Measurements from ENCODE around the gene KLHL33. TPM values are rescaled to one million over a fixed set of nuclear protein-coding genes. Genes with fewer than 3 reads are reported as not detected.

Gene KLHL33
- total RNA-seq, 1 donor from 2014 or later: 0.09 TPM

DNA sequence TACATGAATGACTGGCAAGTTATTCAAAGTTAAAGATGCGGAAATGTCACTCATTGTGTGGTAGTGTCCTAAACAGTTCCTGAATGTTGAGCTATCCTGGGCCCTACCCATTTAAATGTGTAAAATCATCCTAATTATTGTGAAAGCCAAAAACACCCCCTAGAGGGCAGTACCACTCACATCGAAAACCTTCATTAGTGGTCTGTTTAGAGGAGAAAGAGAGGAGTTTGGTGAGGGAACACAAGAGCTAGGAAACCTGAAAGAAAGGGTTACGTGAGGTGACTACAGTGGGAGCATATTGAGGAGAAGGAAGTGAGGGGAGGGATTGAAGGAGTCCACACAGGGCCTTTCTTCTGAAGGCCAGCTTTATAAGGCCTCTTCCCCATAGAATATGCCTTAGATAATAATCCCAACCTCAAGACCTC is 20.2 kb downstream of the KLHL33 start:
- Mint-ChIP-seq H3K4me3 (no peak overlapping the region), H3K27me3 (no peaks in the 10 kb centered on the region), H3K9me3 (no peaks in the 10 kb centered on the region), H3K27ac (peak overlapping the region; percentile 52), H3K4me1 (peaks cover 33% of the 10 kb centered on the region), H3K36me3 (ENCODE audit: low read depth) (peaks cover 4% of the 10 kb centered on the region)
- intact Hi-C loops (cut with micrococcal nuclease): loop anchor here (1.0 kb wide), 2 partner anchors 72 to 194 kb away; partner anchors contain the start of gene PARP2
- peak; percentile 84 for DNase-seq

DNA sequence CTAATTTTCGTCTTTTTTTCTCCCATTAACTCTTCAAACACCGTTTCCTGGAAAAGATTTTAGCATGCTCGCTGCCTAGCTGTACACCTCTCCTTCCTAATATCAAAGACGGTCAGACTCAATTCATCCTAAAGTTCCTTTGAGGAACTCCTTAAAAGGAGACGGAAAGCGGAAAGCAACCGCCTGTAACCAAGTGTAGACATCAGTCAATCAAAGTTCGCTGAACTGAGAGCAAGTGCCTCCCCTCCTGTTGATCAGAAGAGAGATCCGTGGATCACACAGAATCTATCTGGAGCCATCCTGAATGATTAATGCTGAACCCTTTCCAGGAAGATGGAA is 22.3 kb downstream of the KLHL33 start:
- intact Hi-C loops (cut with micrococcal nuclease): loop anchor here (1.0 to 5.0 kb wide), 6 partner anchors 12 to 269 kb away; partner anchors contain the start of genes APEX1 and RNASE4
- peaks cover 42% of the 10 kb centered on the region for H3K4me1 Mint-ChIP-seq
- peak overlapping the region; percentile 97 for H3K4me3 Mint-ChIP-seq
- H3K27ac Mint-ChIP-seq: peak overlapping the region; percentile 96
- peak; percentile 81 for DNase-seq
- H3K36me3 Mint-ChIP-seq (ENCODE audit: low read depth): peaks cover 10% of the 10 kb centered on the region
- no peaks in the 10 kb centered on the region for H3K27me3 Mint-ChIP-seq
- H3K9me3 Mint-ChIP-seq: no peaks in the 10 kb centered on the region

- DNase-seq: peak; percentile 93
- no peaks in the 10 kb centered on the region for H3K27me3 Mint-ChIP-seq
- intact Hi-C loops (cut with micrococcal nuclease): loop anchor here (1.0 to 5.0 kb wide), 7 partner anchors 12 to 269 kb away; partner anchors contain the start of genes APEX1 and RNASE4
- H3K4me1 Mint-ChIP-seq: peaks cover 44% of the 10 kb centered on the region
- peaks cover 13% of the 10 kb centered on the region for H3K36me3 Mint-ChIP-seq (ENCODE audit: low read depth)
- H3K4me3 Mint-ChIP-seq: peak within 1 kb of the TSS; percentile 97
- no peaks in the 10 kb centered on the region for H3K9me3 Mint-ChIP-seq
- peak within 1 kb of the TSS; percentile 96 for H3K27ac Mint-ChIP-seq
Observed at GRCh38 chr14:20412876-20413743, 22.9 kb downstream of the KLHL33 start, which contains the start of gene TEP1. Gene TEP1 (minus strand): TSS chr14:20413501. CDS start chr14:20408439, 5,062 bp downstream.

DNA sequence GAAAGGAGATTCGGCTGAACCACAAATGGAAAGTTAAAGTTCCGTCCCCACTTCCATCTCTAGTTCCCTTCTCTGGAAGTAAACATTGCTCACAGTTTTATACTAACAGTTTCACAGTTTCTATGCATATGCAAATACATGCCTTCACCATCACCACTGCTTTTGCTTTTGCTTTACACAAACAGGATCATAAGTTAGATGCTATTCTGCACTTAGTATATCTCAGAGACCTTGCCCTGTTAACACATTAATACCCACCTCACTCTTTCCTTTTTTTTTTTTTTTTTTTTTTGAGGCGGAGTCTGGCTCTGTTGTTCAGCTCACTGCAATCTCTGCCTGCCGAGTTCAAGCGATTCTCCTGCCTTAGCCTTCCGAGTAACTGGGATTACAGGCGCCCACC is 23.6 kb downstream of the KLHL33 start:
- peaks cover 20% of the 10 kb centered on the region for H3K36me3 Mint-ChIP-seq (ENCODE audit: low read depth)
- peak overlapping the region; percentile 97 for H3K4me3 Mint-ChIP-seq
- H3K4me1 Mint-ChIP-seq: peaks cover 47% of the 10 kb centered on the region
- DNase-seq: peak; percentile 67
- H3K27me3 Mint-ChIP-seq: no peaks in the 10 kb centered on the region
- intact Hi-C loops (cut with micrococcal nuclease): loop anchor here (1.0 to 5.0 kb wide), 5 partner anchors 14 to 270 kb away; partner anchors contain the start of gene RNASE4
- H3K9me3 Mint-ChIP-seq: no peaks in the 10 kb centered on the region
- peak overlapping the region; percentile 96 for H3K27ac Mint-ChIP-seq

DNA sequence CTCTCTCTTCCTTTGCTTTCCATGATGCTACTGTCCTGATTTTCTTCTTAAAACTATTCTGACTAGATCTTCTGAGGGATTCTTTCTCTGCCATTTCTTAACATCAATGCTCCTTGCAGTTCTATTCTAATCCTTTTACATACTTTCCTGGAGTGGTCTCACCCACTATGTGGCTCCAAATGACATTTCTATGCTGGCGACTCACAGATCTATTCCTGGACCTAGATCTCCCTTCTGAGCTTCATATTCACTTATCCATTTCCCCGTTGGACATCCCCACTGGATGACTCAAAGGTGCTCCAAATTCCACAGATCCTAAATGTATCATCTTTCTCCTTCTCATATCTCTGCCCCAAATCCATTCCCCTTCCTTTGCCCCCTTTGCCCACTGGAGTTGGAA is 26.7 kb downstream of the KLHL33 start:
- H3K4me3 Mint-ChIP-seq: no peak overlapping the region
- no peak overlapping the region for H3K27ac Mint-ChIP-seq
- intact Hi-C loops (cut with micrococcal nuclease): no loop called here
- H3K9me3 Mint-ChIP-seq: no peaks in the 10 kb centered on the region
- H3K4me1 Mint-ChIP-seq: peaks cover 48% of the 10 kb centered on the region
- peaks cover 48% of the 10 kb centered on the region for H3K36me3 Mint-ChIP-seq (ENCODE audit: low read depth)
- DNase-seq: no peak
- H3K27me3 Mint-ChIP-seq: no peaks in the 10 kb centered on the region

GRCh38 chr14:20403521-20403920 is 32.4 kb downstream of the KLHL33 start:
- DNase-seq: no peak
- intact Hi-C loops (cut with micrococcal nuclease): no loop called here
- H3K4me3 Mint-ChIP-seq: no peak overlapping the region
- H3K27ac Mint-ChIP-seq: peak overlapping the region; percentile 31
- peaks cover 33% of the 10 kb centered on the region for H3K4me1 Mint-ChIP-seq
- no peaks in the 10 kb centered on the region for H3K9me3 Mint-ChIP-seq
- no peaks in the 10 kb centered on the region for H3K27me3 Mint-ChIP-seq
- H3K36me3 Mint-ChIP-seq (ENCODE audit: low read depth): peaks cover 77% of the 10 kb centered on the region

DNA sequence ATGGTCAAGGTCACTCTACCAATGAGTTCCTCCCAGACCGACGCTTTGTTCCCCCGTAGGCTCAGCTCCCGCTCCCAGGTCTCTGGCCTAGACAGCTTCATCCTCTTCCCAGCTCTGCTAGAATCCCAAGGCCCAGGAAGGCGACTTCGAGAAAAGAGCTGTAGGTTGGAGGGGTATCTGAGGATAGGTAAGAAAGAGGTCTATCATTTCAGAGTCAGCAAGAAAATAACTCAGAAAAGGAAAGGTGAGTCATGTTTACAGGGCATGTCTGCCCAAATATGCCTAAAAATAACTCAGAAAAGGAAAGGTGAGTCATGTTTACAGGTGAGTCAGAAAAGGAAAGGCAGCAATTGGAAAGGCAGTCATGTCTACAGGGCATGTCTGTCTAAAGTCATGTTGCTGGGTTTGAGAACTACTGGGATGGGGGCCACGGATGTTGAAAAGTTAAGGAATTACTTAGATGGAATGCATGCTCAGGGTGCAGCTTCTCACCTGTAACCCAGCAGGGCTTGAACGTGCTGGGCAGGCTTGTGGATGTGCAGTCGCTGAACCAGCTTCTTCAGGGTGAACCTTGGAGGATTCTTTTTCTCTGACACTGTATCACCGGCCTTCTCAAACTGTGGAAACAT is 34.9 kb downstream of the KLHL33 start:
- DNase-seq: no peak
- peak overlapping the region; percentile 96 for H3K27ac Mint-ChIP-seq
- H3K9me3 Mint-ChIP-seq: no peaks in the 10 kb centered on the region
- intact Hi-C loops (cut with micrococcal nuclease): loop anchor here (1.0 to 2.0 kb wide), 2 partner anchors 12 to 58 kb away; partner anchors contain the start of genes PARP2 and TEP1
- H3K27me3 Mint-ChIP-seq: no peaks in the 10 kb centered on the region
- peaks cover 66% of the 10 kb centered on the region for H3K36me3 Mint-ChIP-seq (ENCODE audit: low read depth)
- H3K4me1 Mint-ChIP-seq: peaks cover 25% of the 10 kb centered on the region
- peak overlapping the region; percentile 68 for H3K4me3 Mint-ChIP-seq

GRCh38 chr14:20400589-20400964 is 35.4 kb downstream of the KLHL33 start:
- H3K9me3 Mint-ChIP-seq: no peaks in the 10 kb centered on the region
- DNase-seq: no peak
- H3K36me3 Mint-ChIP-seq (ENCODE audit: low read depth): peaks cover 66% of the 10 kb centered on the region
- peak overlapping the region; percentile 96 for H3K27ac Mint-ChIP-seq
- no peaks in the 10 kb centered on the region for H3K27me3 Mint-ChIP-seq
- H3K4me3 Mint-ChIP-seq: peak overlapping the region; percentile 68
- intact Hi-C loops (cut with micrococcal nuclease): loop anchor here (2.0 kb wide), 1 partner anchor 58 kb away; the partner anchor contains the start of gene PARP2
- H3K4me1 Mint-ChIP-seq: peaks cover 24% of the 10 kb centered on the region

DNA sequence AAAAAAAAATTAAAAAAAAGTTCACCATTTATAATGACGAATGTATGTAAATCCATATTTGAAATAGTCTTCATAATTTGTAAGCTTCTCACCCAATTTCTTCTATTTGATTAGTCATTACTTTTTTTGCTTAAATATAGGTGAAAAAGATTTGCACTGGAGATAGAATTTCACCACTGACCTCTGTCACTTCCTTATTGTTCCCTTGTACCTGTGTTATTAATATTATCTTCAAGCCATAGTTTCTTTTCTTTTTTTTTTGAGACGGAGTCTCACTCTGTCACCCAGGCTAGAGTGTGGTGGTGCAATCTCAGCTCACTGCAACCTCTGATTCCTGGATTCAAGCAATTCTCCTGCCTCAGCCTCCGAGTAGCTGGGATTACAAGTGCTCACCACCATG is 38.5 kb downstream of the KLHL33 start:
- H3K27ac Mint-ChIP-seq: peak overlapping the region; percentile 29
- DNase-seq: no peak
- no peaks in the 10 kb centered on the region for H3K27me3 Mint-ChIP-seq
- H3K9me3 Mint-ChIP-seq: no peaks in the 10 kb centered on the region
- peaks cover 18% of the 10 kb centered on the region for H3K4me1 Mint-ChIP-seq
- H3K36me3 Mint-ChIP-seq (ENCODE audit: low read depth): peaks cover 54% of the 10 kb centered on the region
- H3K4me3 Mint-ChIP-seq: no peak overlapping the region
- intact Hi-C loops (cut with micrococcal nuclease): no loop called here

DNA sequence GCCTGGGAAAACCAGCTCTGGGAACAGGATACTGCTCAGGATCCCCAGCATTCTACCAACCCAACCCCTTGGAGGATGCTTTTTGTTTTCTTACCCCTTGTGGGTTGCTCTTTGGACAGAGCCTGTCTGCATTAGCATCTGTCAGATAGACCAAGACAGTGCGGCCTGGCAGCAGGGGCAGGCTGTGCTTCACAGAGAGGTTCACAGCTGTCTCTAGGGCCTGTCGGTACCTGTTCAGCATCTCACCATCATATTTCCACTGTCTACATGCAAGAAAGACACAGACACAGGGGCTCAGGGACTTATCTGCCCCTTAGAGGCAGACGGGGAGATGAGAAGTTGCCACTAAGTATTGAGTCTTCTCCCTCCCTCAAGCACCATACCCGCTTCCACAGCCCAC is 44.5 kb downstream of the KLHL33 start:
- intact Hi-C loops (cut with micrococcal nuclease): no loop called here
- no peaks in the 10 kb centered on the region for H3K27me3 Mint-ChIP-seq
- no peak overlapping the region for H3K27ac Mint-ChIP-seq
- no peak for DNase-seq
- no peak overlapping the region for H3K4me3 Mint-ChIP-seq
- peaks cover 57% of the 10 kb centered on the region for H3K36me3 Mint-ChIP-seq (ENCODE audit: low read depth)
- H3K9me3 Mint-ChIP-seq: no peaks in the 10 kb centered on the region
- peaks cover 5% of the 10 kb centered on the region for H3K4me1 Mint-ChIP-seq

DNA sequence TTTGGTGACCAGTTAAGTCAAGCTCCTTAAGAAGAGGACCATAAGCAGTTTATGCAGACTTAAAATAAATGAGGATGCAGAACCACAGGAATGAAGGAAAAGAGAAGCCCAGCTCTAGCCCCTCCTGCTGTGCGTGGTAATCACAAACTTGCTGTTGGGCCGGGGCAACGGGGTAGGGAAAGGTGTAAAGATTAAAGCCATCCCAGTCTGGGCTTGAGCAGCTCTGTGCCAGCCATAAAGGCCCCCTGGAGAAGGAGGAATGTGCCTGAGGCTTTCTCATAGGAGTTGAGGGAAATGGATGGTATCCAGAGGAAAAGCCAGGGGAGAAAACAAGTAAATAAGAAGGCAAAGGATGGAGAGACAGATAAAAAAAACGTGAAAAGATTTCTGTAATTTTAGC is 47.8 kb downstream of the KLHL33 start:
- Mint-ChIP-seq H3K9me3 (no peaks in the 10 kb centered on the region), H3K27ac (no peak overlapping the region), H3K4me1 (peaks cover 5% of the 10 kb centered on the region), H3K4me3 (no peak overlapping the region), H3K27me3 (no peaks in the 10 kb centered on the region), H3K36me3 (ENCODE audit: low read depth) (peaks cover 64% of the 10 kb centered on the region)
- no peak for DNase-seq
- intact Hi-C loops (cut with micrococcal nuclease): no loop called here

DNA sequence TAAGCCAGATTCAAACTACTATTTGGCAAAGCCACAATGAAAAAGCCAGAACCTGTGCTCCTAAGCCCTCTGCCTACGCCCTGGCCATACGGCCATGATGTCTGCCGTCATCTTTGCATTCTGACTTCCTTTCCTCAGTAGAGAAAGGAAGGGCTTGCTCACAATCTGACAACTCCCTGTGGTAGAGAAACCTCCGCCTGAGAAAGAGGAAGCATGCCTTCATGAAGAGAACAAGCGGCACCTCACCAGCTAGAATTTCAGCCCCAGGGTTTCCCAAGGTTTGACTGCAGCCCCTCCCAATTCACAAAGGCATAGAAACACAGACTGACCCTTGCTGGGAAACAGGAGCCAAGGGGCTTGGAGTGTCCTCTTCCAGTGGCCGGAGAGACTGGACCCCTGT is 48.4 kb downstream of the KLHL33 start:
- Mint-ChIP-seq H3K27me3 (no peaks in the 10 kb centered on the region), H3K27ac (no peak overlapping the region), H3K9me3 (no peaks in the 10 kb centered on the region), H3K36me3 (ENCODE audit: low read depth) (peaks cover 65% of the 10 kb centered on the region), H3K4me1 (peaks cover 5% of the 10 kb centered on the region), H3K4me3 (no peak overlapping the region)
- no peak for DNase-seq
- intact Hi-C loops (cut with micrococcal nuclease): no loop called here

DNA sequence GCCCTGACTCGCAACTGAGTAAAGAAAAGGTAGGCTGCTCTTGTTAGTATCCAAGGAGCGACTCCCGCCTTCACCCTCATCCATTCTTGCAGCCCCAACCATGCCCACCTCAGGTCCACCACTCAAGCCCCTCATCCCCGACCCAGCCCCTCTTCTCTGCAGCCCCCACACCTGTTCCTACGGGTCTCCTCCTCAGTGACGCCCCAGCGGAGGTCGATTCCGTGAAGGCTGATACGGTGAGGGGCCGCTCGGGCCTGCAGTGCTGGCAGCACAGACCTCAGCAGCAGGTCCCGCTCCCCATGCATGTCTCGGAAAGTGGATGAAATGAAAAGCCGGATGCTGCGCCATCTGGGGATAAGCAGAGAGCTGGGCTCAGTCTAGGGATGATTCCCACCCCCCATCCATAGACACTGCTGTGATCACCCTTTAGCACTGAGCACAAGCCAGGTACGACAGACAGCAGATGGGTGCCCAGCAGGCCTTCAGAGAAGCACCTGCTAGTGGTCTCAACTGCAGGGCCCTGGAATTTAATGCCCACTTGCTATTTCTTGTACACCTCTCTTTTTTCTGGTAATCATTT is 49.6 kb downstream of the KLHL33 start:
- Mint-ChIP-seq H3K27ac (no peak overlapping the region), H3K36me3 (ENCODE audit: low read depth) (peaks cover 72% of the 10 kb centered on the region), H3K4me3 (no peak overlapping the region), H3K4me1 (peaks cover 3% of the 10 kb centered on the region), H3K27me3 (no peaks in the 10 kb centered on the region), H3K9me3 (no peaks in the 10 kb centered on the region)
- DNase-seq: no peak
- intact Hi-C loops (cut with micrococcal nuclease): no loop called here

DNA sequence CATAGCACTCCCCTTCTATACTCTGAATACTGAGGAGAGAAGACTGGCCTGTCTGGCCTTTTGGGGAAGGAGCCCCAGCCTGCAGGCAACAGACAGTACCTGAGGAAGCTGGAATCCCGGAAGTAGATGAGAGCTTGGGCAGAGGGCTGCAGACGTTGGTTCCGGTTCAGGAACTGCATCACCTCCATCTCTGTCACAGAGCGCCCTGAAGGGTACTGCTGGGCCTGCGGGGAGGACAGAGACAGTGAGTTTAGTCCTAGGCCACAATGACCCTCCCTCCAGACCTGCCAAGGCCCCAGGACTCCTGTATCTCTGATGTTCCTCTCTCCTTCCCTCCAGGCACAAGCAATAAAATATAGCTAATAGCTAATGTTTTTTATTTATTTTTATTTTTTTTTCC is 51.1 kb downstream of the KLHL33 start:
- H3K4me1 Mint-ChIP-seq: peaks cover 3% of the 10 kb centered on the region
- no peaks in the 10 kb centered on the region for H3K27me3 Mint-ChIP-seq
- peaks cover 74% of the 10 kb centered on the region for H3K36me3 Mint-ChIP-seq (ENCODE audit: low read depth)
- intact Hi-C loops (cut with micrococcal nuclease): no loop called here
- H3K4me3 Mint-ChIP-seq: no peak overlapping the region
- no peaks in the 10 kb centered on the region for H3K9me3 Mint-ChIP-seq
- no peak overlapping the region for H3K27ac Mint-ChIP-seq
- no peak for DNase-seq
